ENCODE results near the gene ANO4.

The ANO4 gene

DNA sequence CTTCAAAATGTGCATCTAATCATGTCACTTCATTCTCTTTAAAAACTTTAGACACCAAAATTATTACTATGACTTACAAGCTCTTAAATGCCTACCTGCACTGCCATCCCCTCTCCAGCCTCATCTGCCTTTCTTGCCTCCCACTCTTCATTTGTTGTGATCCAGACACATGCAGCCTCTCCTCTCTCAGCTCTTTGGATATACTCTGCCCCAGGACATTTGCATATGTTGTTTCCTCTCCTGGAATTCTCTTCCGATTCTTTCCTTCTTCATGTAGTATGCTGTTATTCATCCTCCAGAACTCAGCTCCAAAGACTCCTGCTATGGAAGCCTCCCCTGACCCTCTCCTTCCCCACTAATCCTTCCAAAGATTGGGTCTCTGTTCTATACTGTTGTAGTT, 197.6 kb downstream of the ANO4 start:
- DNase-seq (ENCODE audit: low read depth): no peak

GRCh38 chr12:100993916-100994450, 199.4 kb downstream of the ANO4 start:
- DNase-seq (ENCODE audit: low read depth): no peak

DNA sequence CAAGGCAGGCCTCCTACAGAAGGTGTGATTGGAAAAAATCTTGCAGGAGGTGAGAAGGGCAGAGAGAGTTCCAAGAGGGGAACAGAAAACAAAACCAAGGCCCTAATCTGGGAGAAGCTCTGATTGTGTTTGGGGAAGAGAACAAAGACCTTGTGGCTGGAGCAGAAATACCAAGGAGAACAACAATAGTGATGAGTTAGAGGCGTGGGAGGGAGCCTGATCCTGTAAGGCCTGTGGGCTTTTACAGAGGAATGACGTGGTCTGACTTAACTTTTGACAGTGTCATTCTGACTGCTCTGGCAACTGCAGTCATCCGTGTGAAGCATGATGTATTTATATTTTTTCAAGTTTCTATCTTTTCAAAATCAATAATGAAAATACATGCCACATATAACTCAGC, 200.6 kb downstream of the ANO4 start:
- DNase-seq (ENCODE audit: low read depth): no peak

GRCh38 chr12:100995771-100996170, 201.2 kb downstream of the ANO4 start:
- no peak for DNase-seq (ENCODE audit: low read depth)

GRCh38 chr12:101001669-101002068, 207.1 kb downstream of the ANO4 start:
- DNase-seq (ENCODE audit: low read depth): no peak

- no peak for DNase-seq (ENCODE audit: low read depth)
These were observed 208.3 kb downstream of the ANO4 start for GRCh38 chr12:101002696-101003419.

- no peak for DNase-seq (ENCODE audit: low read depth)
These were observed 210.3 kb downstream of the ANO4 start for GRCh38 chr12:101004898-101005297.

DNA sequence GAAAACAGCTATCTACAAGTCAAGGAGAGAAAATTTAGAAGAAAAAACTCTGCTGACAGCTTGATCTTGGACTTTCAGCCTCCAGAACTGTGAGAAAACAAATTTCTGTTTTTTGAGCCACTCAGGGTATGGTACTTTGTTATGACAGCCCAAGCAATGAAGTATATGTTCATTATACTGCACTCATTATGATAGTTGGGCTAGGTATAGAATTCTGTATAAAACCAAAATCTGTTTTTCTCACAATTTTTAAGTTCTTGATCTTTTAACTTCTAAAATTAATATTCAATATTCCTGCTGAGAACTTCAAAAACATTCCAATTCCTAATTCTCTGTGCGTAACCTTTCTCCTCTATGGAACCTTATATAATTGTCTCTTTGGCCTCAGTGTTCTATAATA, 214.7 kb downstream of the ANO4 start:
- DNase-seq (ENCODE audit: low read depth): no peak

DNA sequence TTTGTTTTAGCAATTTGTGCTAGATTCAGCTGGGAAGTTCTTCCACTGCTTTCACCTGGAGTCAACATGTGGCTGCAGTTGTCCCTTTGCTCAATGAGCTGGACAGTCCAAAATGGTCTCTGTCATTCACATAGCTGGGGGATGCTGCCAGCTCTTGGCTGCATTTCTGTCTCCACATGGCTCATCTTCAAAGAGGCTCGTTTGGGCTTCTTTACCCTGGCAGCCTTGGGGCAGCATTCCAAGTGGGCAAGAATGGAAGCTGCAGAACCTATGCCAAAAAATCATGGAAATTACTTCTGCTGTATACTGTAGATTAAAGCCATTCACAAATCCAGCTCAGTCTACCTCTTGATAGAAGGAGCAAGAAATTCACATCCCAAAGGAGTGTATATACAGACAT, 216.3 kb downstream of the ANO4 start:
- no peak for DNase-seq (ENCODE audit: low read depth)

GRCh38 chr12:101013993-101014392, 219.4 kb downstream of the ANO4 start:
- DNase-seq (ENCODE audit: low read depth): no peak

GRCh38 chr12:101015044-101015443, 220.5 kb downstream of the ANO4 start:
- no peak for DNase-seq (ENCODE audit: low read depth)

GRCh38 chr12:101018540-101018939, 224.0 kb downstream of the ANO4 start:
- no peak for DNase-seq (ENCODE audit: low read depth)

GRCh38 chr12:101019201-101019600, 224.6 kb downstream of the ANO4 start:
- DNase-seq (ENCODE audit: low read depth): no peak

GRCh38 chr12:101019667-101020066, 225.1 kb downstream of the ANO4 start:
- DNase-seq (ENCODE audit: low read depth): no peak

DNA sequence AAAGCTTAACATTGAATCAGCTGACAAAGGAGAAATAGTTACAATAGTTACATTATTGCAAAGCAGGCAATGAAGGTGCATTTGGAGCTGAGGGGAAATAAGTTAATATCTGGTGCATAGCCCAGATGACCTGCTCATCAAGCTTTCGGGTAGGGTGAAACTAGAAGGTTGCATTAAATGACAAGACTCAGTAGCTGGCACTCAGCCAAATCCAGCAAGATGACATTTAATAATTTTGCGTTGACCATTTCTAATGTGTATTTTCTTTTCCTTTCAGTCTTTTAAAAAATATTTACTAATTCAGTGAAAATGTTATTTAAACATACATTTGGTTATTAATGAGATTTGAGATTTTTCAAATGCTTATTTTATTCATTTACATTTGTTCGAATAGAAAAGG, 226.9 kb downstream of the ANO4 start:
- DNase-seq (ENCODE audit: low read depth): no peak

DNA sequence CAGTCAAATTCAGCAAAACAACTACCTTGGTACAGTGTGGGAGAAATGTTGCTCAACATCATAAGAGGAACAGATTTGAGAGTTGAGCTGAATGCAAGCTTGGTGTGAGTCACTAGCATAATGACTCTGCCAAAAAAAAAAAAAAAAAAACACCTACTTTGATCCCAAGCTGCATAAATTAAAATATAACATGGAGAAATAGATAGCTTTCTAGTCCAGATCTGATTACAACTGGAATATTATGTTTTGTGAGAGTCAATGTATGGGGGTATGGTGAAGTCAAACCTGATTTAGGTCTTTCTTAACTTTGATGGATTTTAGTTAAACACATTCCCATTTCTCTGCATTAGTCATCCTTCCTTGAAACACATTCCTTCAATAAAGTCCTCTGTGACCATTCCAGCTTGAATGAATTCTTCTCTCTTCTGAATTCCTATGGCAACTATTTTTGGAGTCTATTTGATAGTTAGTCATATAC, 227.4 kb downstream of the ANO4 start:
- no peak for DNase-seq (ENCODE audit: low read depth)

- no peak for DNase-seq (ENCODE audit: low read depth)
These were observed 232.6 kb downstream of the ANO4 start for GRCh38 chr12:101027200-101027599.

GRCh38 chr12:101027816-101028215, 233.2 kb downstream of the ANO4 start:
- no peak for DNase-seq (ENCODE audit: low read depth)

DNA sequence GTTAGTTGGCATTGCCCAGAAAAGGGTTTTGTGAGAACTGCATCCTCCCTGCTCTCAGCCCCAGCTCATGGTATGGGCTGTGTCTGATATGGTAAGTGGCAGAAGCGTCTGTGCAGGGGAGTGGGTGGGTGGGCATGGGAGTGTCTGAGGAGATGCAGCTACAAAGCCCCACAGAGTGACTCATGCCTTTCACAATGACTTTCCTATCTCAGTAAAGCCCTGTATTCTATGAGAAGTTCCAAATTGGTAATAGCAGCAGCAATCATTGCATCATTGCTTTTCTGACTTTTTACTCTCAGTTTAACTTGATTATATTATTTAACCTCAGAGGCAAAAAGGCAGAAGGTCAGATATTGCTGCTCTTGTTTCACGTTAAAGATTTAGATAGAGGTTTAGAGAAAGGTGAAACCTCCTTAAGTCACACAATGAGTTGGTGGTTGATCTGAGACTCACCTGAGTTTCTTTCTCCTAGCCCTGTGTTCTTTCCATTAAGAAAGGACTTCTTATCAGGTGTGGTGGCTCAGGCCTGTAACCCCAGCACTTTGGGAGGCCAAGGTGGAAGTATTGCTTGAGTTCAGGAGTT, 243.8 kb downstream of the ANO4 start:
- no peak for DNase-seq (ENCODE audit: low read depth)

DNA sequence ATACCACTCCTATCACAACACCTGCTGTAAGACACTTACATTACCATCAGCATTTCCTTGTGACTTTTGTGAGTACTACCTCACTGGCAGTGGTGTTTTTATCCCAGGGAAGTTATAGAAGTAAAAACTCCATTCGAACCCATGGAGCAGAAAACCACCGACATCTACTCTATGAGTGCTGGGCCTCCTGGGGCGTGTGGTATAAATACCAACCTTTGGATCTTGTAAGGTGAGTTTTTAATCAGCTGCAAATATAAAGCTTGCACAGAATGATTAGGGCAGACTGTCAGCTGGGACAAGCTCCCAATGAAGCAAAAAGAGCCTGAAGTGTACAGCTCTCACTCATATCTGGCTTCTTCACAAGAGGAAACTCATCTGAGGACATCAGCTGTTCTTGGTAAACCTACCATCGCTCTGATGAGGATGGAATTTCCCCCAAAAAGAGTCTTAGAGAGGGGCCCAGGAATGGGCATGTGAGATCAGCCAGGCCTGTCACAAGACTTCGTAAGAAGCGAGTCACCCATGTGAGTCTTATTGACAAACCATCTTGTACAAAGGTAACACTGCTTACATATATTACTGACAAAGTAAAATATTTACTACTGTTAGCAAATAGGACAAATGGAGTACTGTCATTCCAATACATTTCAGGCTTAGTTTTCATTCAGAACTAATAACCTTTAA, 245.4 kb downstream of the ANO4 start:
- DNase-seq (ENCODE audit: low read depth): no peak

- DNase-seq (ENCODE audit: low read depth): no peak
These were observed 246.4 kb downstream of the ANO4 start for GRCh38 chr12:101040936-101041335.

DNA sequence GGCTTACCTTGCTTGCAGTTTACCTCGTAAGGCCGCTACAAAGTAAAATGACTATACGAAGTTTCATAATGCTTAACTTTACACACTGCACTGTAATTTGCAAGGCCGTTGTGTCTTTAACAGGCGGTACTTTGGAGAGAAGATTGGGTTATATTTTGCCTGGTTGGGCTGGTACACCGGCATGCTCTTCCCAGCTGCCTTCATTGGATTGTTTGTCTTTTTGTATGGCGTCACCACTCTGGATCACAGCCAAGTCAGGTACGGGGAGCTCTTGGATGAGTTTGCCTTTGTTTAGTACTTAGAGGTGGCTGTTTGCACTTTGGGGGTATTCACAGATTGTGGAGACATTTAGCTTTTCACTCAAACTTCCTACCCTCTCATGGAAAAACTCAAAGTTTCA, 247.6 kb downstream of the ANO4 start:
- DNase-seq (ENCODE audit: low read depth): no peak

GRCh38 chr12:101044512-101045059, 250.0 kb downstream of the ANO4 start:
- DNase-seq (ENCODE audit: low read depth): no peak
